DOHH2 (cell line): Measurements from ENCODE around the gene ENOX1.

Experiments used
- EZH2phosphoT487 ChIP-seq: fragments of 200-600 bp; sonication (generic); IDR thresholded peaks from 2 replicates; pipeline ENCODE4 v1.6.1; 2017; ENCODE audit warnings: borderline replicate concordance, mild to moderate bottlenecking, antibody characterized with exemption, low read length, moderate library complexity, mixed read lengths
- TF ChIP-seq, protein P1 (sequence below): fragments of 200-600 bp; sonication (generic); IDR thresholded peaks from one replicate; pipeline ENCODE4 v1.5.1; 2014; ENCODE audit warnings: antibody characterized with exemption, mild to moderate bottlenecking, low read depth, low read length; ENCODE audit not compliant: poor library complexity, severe bottlenecking

DNA sequence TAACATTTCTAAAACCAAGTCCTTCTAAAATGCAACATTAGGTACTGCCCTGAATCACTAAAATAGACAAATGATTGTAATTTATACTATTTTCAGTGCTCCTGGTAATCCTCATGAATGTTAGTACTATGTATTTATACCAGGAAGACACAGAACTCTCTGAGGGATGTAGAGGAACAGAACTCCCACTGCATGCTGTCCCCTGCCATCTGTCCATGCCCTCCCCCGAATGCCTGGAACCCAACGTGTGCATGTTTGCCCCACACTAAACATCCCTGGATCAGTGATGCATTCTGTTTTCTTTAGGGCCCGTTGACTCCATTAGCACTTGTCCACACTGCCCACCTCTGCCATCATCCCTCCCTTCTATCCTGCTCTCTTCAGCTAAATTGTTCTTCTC lies 26.5 kb downstream of the ENOX1 start:
- TF ChIP-seq, protein P1, sequence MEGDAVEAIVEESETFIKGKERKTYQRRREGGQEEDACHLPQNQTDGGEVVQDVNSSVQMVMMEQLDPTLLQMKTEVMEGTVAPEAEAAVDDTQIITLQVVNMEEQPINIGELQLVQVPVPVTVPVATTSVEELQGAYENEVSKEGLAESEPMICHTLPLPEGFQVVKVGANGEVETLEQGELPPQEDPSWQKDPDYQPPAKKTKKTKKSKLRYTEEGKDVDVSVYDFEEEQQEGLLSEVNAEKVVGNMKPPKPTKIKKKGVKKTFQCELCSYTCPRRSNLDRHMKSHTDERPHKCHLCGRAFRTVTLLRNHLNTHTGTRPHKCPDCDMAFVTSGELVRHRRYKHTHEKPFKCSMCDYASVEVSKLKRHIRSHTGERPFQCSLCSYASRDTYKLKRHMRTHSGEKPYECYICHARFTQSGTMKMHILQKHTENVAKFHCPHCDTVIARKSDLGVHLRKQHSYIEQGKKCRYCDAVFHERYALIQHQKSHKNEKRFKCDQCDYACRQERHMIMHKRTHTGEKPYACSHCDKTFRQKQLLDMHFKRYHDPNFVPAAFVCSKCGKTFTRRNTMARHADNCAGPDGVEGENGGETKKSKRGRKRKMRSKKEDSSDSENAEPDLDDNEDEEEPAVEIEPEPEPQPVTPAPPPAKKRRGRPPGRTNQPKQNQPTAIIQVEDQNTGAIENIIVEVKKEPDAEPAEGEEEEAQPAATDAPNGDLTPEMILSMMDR, result no peak
- TF ChIP-seq EZH2phosphoT487, result no peak
